PFSK-1 (cell line): ENCODE measurements around the gene EPHA4.

Experiments
- FOXP2 ChIP-seq: optimal IDR thresholded peaks from 2 replicates; pipeline ENCODE3; 2011; ENCODE audit warnings: borderline replicate concordance, control low read depth, inconsistent platforms; ENCODE audit not compliant: insufficient read depth; ENCODE audit errors: extremely low read length, extremely low read depth
- POLR2AphosphoS5 ChIP-seq: IDR thresholded peaks from 2 replicates; pipeline ENCODE4 v1.6.1; 2012; ENCODE audit warnings: low read depth, mild to moderate bottlenecking, control low read depth, low read length, moderate library complexity
- SIN3A ChIP-seq: IDR thresholded peaks from 2 replicates; pipeline ENCODE4 v1.6.1; 2012; ENCODE audit warnings: mild to moderate bottlenecking, low read length, moderate library complexity, borderline replicate concordance; ENCODE audit not compliant: insufficient read depth
- TAF1 ChIP-seq: IDR thresholded peaks from 2 replicates; pipeline ENCODE4 v1.6.1; 2012; ENCODE audit warnings: low read length, control low read depth, borderline replicate concordance; ENCODE audit not compliant: insufficient read depth
- TF ChIP-seq, protein P1 (sequence below), 2 experiments: IDR thresholded peaks; 2 replicates each; pipeline versions ENCODE4 v1.6.1 to v1.8.0; 2011 to 2012; ENCODE audit warnings: low read depth in 2 of 2, low read length in 2 of 2, control low read depth in 1 of 2, inconsistent platforms in 1 of 2, mild to moderate bottlenecking in 1 of 2, moderate library complexity in 1 of 2; ENCODE audit not compliant: insufficient read depth in 1 of 2

DNA sequence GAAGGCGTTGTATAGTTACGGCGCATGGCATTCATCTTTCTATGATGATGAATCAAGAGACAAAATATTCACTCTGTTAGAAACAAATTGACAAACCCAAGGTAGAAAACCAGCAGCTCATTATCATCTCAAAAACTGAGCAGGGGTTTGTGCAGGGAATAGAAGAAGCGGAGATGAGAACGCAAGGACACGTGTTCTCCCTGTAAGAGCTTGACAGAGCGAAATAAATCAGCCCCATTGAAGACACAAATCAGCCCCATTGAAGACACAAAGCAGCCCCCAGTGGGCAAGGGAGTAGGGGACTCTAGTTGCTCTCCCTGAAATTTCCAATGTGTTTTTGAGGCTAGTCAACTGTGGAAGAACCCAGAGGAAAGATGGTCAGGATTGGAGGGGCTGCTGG is 199.2 kb downstream of the EPHA4 start:
- TF ChIP-seq POLR2AphosphoS5: no peak
- no peak for TF ChIP-seq SIN3A
- TF ChIP-seq TAF1: no peak
- TF ChIP-seq, protein P1, sequence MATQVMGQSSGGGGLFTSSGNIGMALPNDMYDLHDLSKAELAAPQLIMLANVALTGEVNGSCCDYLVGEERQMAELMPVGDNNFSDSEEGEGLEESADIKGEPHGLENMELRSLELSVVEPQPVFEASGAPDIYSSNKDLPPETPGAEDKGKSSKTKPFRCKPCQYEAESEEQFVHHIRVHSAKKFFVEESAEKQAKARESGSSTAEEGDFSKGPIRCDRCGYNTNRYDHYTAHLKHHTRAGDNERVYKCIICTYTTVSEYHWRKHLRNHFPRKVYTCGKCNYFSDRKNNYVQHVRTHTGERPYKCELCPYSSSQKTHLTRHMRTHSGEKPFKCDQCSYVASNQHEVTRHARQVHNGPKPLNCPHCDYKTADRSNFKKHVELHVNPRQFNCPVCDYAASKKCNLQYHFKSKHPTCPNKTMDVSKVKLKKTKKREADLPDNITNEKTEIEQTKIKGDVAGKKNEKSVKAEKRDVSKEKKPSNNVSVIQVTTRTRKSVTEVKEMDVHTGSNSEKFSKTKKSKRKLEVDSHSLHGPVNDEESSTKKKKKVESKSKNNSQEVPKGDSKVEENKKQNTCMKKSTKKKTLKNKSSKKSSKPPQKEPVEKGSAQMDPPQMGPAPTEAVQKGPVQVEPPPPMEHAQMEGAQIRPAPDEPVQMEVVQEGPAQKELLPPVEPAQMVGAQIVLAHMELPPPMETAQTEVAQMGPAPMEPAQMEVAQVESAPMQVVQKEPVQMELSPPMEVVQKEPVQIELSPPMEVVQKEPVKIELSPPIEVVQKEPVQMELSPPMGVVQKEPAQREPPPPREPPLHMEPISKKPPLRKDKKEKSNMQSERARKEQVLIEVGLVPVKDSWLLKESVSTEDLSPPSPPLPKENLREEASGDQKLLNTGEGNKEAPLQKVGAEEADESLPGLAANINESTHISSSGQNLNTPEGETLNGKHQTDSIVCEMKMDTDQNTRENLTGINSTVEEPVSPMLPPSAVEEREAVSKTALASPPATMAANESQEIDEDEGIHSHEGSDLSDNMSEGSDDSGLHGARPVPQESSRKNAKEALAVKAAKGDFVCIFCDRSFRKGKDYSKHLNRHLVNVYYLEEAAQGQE (IDR thresholded peaks at IDR 0.05; ENCODE audit: insufficient read depth in 1 of 2, low read depth in 2 of 2, low read length in 2 of 2): no peak
- no peak for TF ChIP-seq FOXP2
